Cardiac fibroblast (primary cell): Measurements from ENCODE around the gene CCDC196.
"Not testable (repeated sequence)": the region's sequence is repeated elsewhere in the genome, so short reads cannot be mapped to it uniquely, and the experiment has no call there.

Experiments used
- DNase-seq, 2 donors: peaks; one replicate each; pipeline versions ENCODE4 v3.0.0 to v3.0.0-alpha.2; 2010; ENCODE audit warnings: low read depth in 2 of 2
- H3K4me3 ChIP-seq, 2 donors: replicated peaks in 1 of 2; 1 replicate in 1 of 2; 2 replicates in 1 of 2; pipeline ENCODE4 v1.5.1; 2011; ENCODE audit warnings: low read depth in 2 of 2, low read length in 2 of 2, mild to moderate bottlenecking in 2 of 2, moderate library complexity in 1 of 2
- CTCF ChIP-seq: IDR thresholded peaks from one replicate; pipeline ENCODE4 v1.5.1; 2011; ENCODE audit warnings: low read depth, mild to moderate bottlenecking, low read length, inconsistent platforms

The CCDC196 gene

GRCh38 chr14:66495218-66496098 is 9.3 kb downstream of the CCDC196 start:
- peak; percentile 78 for TF ChIP-seq CTCF
- H3K4me3 ChIP-seq = no peak overlapping the region

GRCh38 chr14:66496188-66496807 is 10.1 kb downstream of the CCDC196 start:
- H3K4me3 ChIP-seq = no peak overlapping the region
- TF ChIP-seq CTCF = no peak
- DNase-seq = no peak

More at GRCh38 chr14:66495218-66496098, 9.3 kb downstream of the CCDC196 start:
- DNase-seq = peak; percentile 84 to 85

GRCh38 chr14:66496911-66497310 is 10.7 kb downstream of the CCDC196 start:
- no peak for DNase-seq
- no peak overlapping the region for H3K4me3 ChIP-seq
- TF ChIP-seq CTCF = no peak

GRCh38 chr14:66498311-66498710 is 12.1 kb downstream of the CCDC196 start:
- H3K4me3 ChIP-seq = no peak overlapping the region
- TF ChIP-seq CTCF = no peak
- no peak for DNase-seq

- no peak overlapping the region for H3K4me3 ChIP-seq
- DNase-seq = no peak
- TF ChIP-seq CTCF = no peak
These were observed 15.4 kb downstream of the CCDC196 start for GRCh38 chr14:66501592-66501991.

GRCh38 chr14:66502836-66503235 is 16.7 kb downstream of the CCDC196 start:
- H3K4me3 ChIP-seq = not testable (repeated sequence)
- DNase-seq = peak in 1 of 2 donors; percentile 53

GRCh38 chr14:66503532-66503931 is 17.4 kb downstream of the CCDC196 start:
- no peak for TF ChIP-seq CTCF
- peak; percentile 52 to 78 for DNase-seq
- no peak overlapping the region for H3K4me3 ChIP-seq
